HCT116 (cell line): ENCODE measurements around the gene ASAP2. TPM values are rescaled to one million over a fixed set of nuclear protein-coding genes. Genes with fewer than 3 reads are reported as not detected.

ENCODE experiments used
- ATAC-seq: fragments of 200-7000 bp; cut with Tn5 transposase; 2 replicates; pipeline ENCODE4 v1.9.1; 2020; ENCODE audit warnings: mild to moderate bottlenecking, moderate library complexity
- BruUV-seq: library from RNA; stranded (reverse); fragments of 400-500 nt; replicated peaks from 2 replicates; lab custom pipeline; 2021; lab: Mats Ljungman, UMichigan
- CTCF ChIA-PET: fragments of 300-600 bp; sonication (Branson Sonifier 250); formaldehyde crosslinking; loops from one replicate; lab custom pipeline; 2021; ENCODE audit warnings: antibody characterized with exemption; lab: Charles Lee
- POLR2A ChIA-PET: fragments of 300-600, 350-600 bp; sonication (Branson Sonifier 250); formaldehyde crosslinking; loops from one replicate; lab custom pipeline; 2021; ENCODE audit warnings: antibody characterized with exemption; lab: Charles Lee
- RAD21 ChIA-PET, 2 experiments: fragments of 300-600 bp; sonication (Branson Sonifier 250); formaldehyde crosslinking; loops; one replicate each; lab custom pipeline; 2023; ENCODE audit warnings: low total read pairs in 2 of 2; ENCODE audit not compliant: uncharacterized antibody in 2 of 2, unreplicated experiment in 2 of 2, low non-redundant PET in 1 of 2; lab: Charles Lee
- DNase-seq: peaks from one replicate; pipeline ENCODE4 v3.0.0-alpha.2; 2010; ENCODE audit warnings: low read depth, low spot score
- H2AFZ ChIP-seq: fragments of 200-600 bp; shearing (Covaris generic), sonication (generic); 2 replicates; pipeline ENCODE4 v1.6.1; 2017; ENCODE audit warnings: low read depth, mixed run types, mixed read lengths, antibody characterized with exemption, low read length; ENCODE audit not compliant: poor library complexity, severe bottlenecking
- H3K27ac ChIP-seq: 2 replicates; pipeline ENCODE4 v1.5.1; 2012; ENCODE audit warnings: low read depth, low read length
- H3K27me3 ChIP-seq: fragments of 200-600 bp; sonication (generic); 2 replicates; pipeline ENCODE4 v1.6.1; 2016; ENCODE audit warnings: mixed run types, low read length, mixed read lengths; ENCODE audit not compliant: insufficient read depth
- H3K36me3 ChIP-seq, 2 experiments: fragments of 200-500 bp in 1 of 2; fragments of 200-600 bp in 1 of 2; sonication (Bioruptor generic) in 1 of 2; sonication (generic) in 1 of 2; 2 replicates each; pipeline versions ENCODE4 v1.5.1 to v1.6.1; 2014 to 2016; ENCODE audit warnings: low read length in 2 of 2, inconsistent platforms in 1 of 2, mixed read lengths in 1 of 2, mixed run types in 1 of 2; ENCODE audit not compliant: insufficient read depth in 2 of 2, control insufficient read depth in 1 of 2
- H3K4me1 ChIP-seq, 2 experiments: fragments of 200-600 bp in 1 of 2; sonication (generic) in 1 of 2; 2 replicates each; pipeline versions ENCODE4 v1.5.1 to v1.6.1; 2012 to 2017; ENCODE audit warnings: low read length in 2 of 2, inconsistent platforms in 1 of 2, mild to moderate bottlenecking in 1 of 2, mixed read lengths in 1 of 2, mixed run types in 1 of 2, moderate library complexity in 1 of 2; ENCODE audit not compliant: insufficient read depth in 2 of 2, control insufficient read depth in 1 of 2
- H3K4me2 ChIP-seq: fragments of 200-600 bp; sonication (generic); 2 replicates; pipeline ENCODE4 v1.6.1; 2017; ENCODE audit warnings: mixed run types, low read length, mixed read lengths
- H3K4me3 ChIP-seq, 2 experiments: fragments of 200-600 bp in 1 of 2; sonication (generic) in 1 of 2; replicated peaks in 1 of 2; 2 replicates each; pipeline ENCODE4 v1.5.1; 2011 to 2016; ENCODE audit warnings: low read length in 2 of 2, control low read depth in 1 of 2, low read depth in 1 of 2, mild to moderate bottlenecking in 1 of 2, mixed read lengths in 1 of 2, mixed run types in 1 of 2
- H3K79me2 ChIP-seq: fragments of 200-600 bp; sonication (generic); 2 replicates; pipeline ENCODE4 v1.6.1; 2017; ENCODE audit warnings: mild to moderate bottlenecking, mixed run types, low read length, moderate library complexity, mixed read lengths; ENCODE audit not compliant: insufficient read depth
- H3K9ac ChIP-seq: fragments of 200-600 bp; sonication (generic); 2 replicates; pipeline ENCODE4 v1.6.1; 2016; ENCODE audit warnings: low read length, mixed read lengths
- H3K9me2 ChIP-seq: fragments of 200-600 bp; sonication (generic), shearing (Covaris generic); 2 replicates; pipeline ENCODE4 v1.6.1; 2017; ENCODE audit warnings: mixed run types, mild to moderate bottlenecking, moderate library complexity; ENCODE audit not compliant: insufficient read depth
- H3K9me3 ChIP-seq, 2 experiments: fragments of 200-500 bp in 1 of 2; fragments of 200-600 bp in 1 of 2; sonication (Bioruptor generic) in 1 of 2; sonication (generic) in 1 of 2; 2 replicates each; pipeline ENCODE4 v1.6.1; 2014 to 2017; ENCODE audit warnings: low read length in 2 of 2, mixed read lengths in 2 of 2, inconsistent platforms in 1 of 2, low read depth in 1 of 2, mild to moderate bottlenecking in 1 of 2, mixed run types in 1 of 2, moderate library complexity in 1 of 2; ENCODE audit not compliant: control insufficient read depth in 1 of 2, insufficient read depth in 1 of 2
- H4K20me1 ChIP-seq: fragments of 200-600 bp; sonication (generic), shearing (Covaris generic); 2 replicates; pipeline ENCODE4 v1.6.1; 2017; ENCODE audit warnings: mixed run types, mild to moderate bottlenecking, moderate library complexity; ENCODE audit not compliant: insufficient read depth
- CBX3 ChIP-seq: IDR thresholded peaks from 2 replicates; pipeline ENCODE4 v1.6.1; 2012; ENCODE audit warnings: low read depth
- EGR1 ChIP-seq: IDR thresholded peaks from 2 replicates; pipeline ENCODE4 v1.6.1; 2012; ENCODE audit warnings: low read depth
- ELF1 ChIP-seq: IDR thresholded peaks from 2 replicates; pipeline ENCODE4 v1.6.1; 2012; ENCODE audit warnings: low read depth, borderline replicate concordance
- FOSL1 ChIP-seq: IDR thresholded peaks from 2 replicates; pipeline ENCODE4 v1.6.1; 2012; ENCODE audit warnings: low read depth
- JUND ChIP-seq: IDR thresholded peaks from 2 replicates; pipeline ENCODE4 v1.6.1; 2012
- SIN3A ChIP-seq: IDR thresholded peaks from 2 replicates; pipeline ENCODE4 v1.6.1; 2012; ENCODE audit warnings: low read depth
- TCF7L2 ChIP-seq: IDR thresholded peaks from 2 replicates; pipeline ENCODE4 v1.7.0; 2011; ENCODE audit warnings: borderline replicate concordance, inconsistent platforms; ENCODE audit not compliant: insufficient read depth, insufficient read length; ENCODE audit errors: extremely low read depth
- YY1 ChIP-seq: IDR thresholded peaks from 2 replicates; pipeline ENCODE4 v1.6.1; 2011; ENCODE audit warnings: low read length, low read depth, moderate library complexity, mild to moderate bottlenecking; ENCODE audit not compliant: insufficient replicate concordance; ENCODE audit errors: extremely low read depth
- ZFX ChIP-seq: fragments of 450-650 bp; IDR thresholded peaks from 2 replicates; pipeline ENCODE4 v1.6.1; 2017
- ZNF274 ChIP-seq: fragments of 200-500 bp; sonication (Bioruptor generic); IDR thresholded peaks from 2 replicates; pipeline ENCODE4 v1.6.1; 2014; ENCODE audit warnings: mild to moderate bottlenecking, low read depth, low read length, inconsistent platforms
- intact Hi-C: fragments of 100-400 bp; cut with micrococcal nuclease; formaldehyde crosslinking; loops from 2 replicates; pipeline ENCODE4 v1.10.0; 2022
- total RNA-seq: library from RNA; stranded (reverse); gene quantifications from one replicate; pipeline ENCODE4 v1.2.1, GENCODE V29; 2021; ENCODE audit not compliant: unreplicated experiment
- TF ChIP-seq, protein P1 (sequence below), 3 experiments: fragments of 200-600 bp in 1 of 3; sonication (generic) in 1 of 3; IDR thresholded peaks in 2 of 3; conservative IDR thresholded peaks in 1 of 3; 2 replicates each; pipeline ENCODE4 v1.5.1; 2012 to 2017; ENCODE audit warnings: low read depth in 2 of 3, low read length in 2 of 3, antibody characterized with exemption in 1 of 3, borderline replicate concordance in 1 of 3, control low read depth in 1 of 3, mild to moderate bottlenecking in 1 of 3, mixed read lengths in 1 of 3, mixed run types in 1 of 3, moderate library complexity in 1 of 3; ENCODE audit not compliant: insufficient read depth in 1 of 3
- TF ChIP-seq, protein P2 (sequence below): IDR thresholded peaks from 2 replicates; pipeline ENCODE4 v1.6.1; 2012; ENCODE audit warnings: low read depth

ASAP2 gene
- total RNA-seq, 1 experiment from 2014 or later, result 16.5 TPM

- no peak for TF ChIP-seq TCF7L2
- TF ChIP-seq, protein P1, sequence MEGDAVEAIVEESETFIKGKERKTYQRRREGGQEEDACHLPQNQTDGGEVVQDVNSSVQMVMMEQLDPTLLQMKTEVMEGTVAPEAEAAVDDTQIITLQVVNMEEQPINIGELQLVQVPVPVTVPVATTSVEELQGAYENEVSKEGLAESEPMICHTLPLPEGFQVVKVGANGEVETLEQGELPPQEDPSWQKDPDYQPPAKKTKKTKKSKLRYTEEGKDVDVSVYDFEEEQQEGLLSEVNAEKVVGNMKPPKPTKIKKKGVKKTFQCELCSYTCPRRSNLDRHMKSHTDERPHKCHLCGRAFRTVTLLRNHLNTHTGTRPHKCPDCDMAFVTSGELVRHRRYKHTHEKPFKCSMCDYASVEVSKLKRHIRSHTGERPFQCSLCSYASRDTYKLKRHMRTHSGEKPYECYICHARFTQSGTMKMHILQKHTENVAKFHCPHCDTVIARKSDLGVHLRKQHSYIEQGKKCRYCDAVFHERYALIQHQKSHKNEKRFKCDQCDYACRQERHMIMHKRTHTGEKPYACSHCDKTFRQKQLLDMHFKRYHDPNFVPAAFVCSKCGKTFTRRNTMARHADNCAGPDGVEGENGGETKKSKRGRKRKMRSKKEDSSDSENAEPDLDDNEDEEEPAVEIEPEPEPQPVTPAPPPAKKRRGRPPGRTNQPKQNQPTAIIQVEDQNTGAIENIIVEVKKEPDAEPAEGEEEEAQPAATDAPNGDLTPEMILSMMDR (IDR thresholded peaks at IDR 0.05 in 2 of 3, conservative IDR thresholded peaks at IDR 0.05 in 1 of 3; ENCODE audit: borderline replicate concordance in 1 of 3, insufficient read depth in 1 of 3, low read depth in 2 of 3, low read length in 2 of 3), result no peak
- TF ChIP-seq CBX3, result no peak
- TF ChIP-seq ZNF274, result no peak
- no peak for TF ChIP-seq ZFX
Observed at GRCh38 chr2:9419541-9419940, 212.9 kb downstream of the ASAP2 start (continued).

- H3K4me2 ChIP-seq, result no peak overlapping the region
- ChIA-PET RAD21 (no interaction called here), POLR2A (no interaction called here), CTCF (no interaction called here)
- peaks cover 0 to 2% of the 10 kb centered on the region in 2 experiments; a peak in 1 of 4 replicates for H3K36me3 ChIP-seq
- no peaks in the 10 kb centered on the region for H3K27me3 ChIP-seq
- H3K9me3 ChIP-seq, result no peaks in the 10 kb centered on the region
- intact Hi-C loops, result no loop called here
- H3K9me2 ChIP-seq, result no peaks in the 10 kb centered on the region
- no peak overlapping the region for H3K4me3 ChIP-seq
- BruUV-seq, result no TSS peak
- no peak for DNase-seq
- no peak for ATAC-seq
- peaks cover 70% of the 10 kb centered on the region for H3K79me2 ChIP-seq
- TF ChIP-seq ELF1 (no peak), ZNF274 (no peak), ZFX (no peak), YY1 (no peak), EGR1 (no peak), FOSL1 (no peak), JUND (no peak), SIN3A (no peak)
- TF ChIP-seq, protein P2, sequence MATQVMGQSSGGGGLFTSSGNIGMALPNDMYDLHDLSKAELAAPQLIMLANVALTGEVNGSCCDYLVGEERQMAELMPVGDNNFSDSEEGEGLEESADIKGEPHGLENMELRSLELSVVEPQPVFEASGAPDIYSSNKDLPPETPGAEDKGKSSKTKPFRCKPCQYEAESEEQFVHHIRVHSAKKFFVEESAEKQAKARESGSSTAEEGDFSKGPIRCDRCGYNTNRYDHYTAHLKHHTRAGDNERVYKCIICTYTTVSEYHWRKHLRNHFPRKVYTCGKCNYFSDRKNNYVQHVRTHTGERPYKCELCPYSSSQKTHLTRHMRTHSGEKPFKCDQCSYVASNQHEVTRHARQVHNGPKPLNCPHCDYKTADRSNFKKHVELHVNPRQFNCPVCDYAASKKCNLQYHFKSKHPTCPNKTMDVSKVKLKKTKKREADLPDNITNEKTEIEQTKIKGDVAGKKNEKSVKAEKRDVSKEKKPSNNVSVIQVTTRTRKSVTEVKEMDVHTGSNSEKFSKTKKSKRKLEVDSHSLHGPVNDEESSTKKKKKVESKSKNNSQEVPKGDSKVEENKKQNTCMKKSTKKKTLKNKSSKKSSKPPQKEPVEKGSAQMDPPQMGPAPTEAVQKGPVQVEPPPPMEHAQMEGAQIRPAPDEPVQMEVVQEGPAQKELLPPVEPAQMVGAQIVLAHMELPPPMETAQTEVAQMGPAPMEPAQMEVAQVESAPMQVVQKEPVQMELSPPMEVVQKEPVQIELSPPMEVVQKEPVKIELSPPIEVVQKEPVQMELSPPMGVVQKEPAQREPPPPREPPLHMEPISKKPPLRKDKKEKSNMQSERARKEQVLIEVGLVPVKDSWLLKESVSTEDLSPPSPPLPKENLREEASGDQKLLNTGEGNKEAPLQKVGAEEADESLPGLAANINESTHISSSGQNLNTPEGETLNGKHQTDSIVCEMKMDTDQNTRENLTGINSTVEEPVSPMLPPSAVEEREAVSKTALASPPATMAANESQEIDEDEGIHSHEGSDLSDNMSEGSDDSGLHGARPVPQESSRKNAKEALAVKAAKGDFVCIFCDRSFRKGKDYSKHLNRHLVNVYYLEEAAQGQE, result no peak
- no peak overlapping the region for H3K9ac ChIP-seq
- H2AFZ ChIP-seq, result no peak overlapping the region
- no peaks in the 10 kb centered on the region for H4K20me1 ChIP-seq
- H3K4me1 ChIP-seq, result peaks cover 13 to 22% of the 10 kb centered on the region in 2 experiments; a peak in 3 of 4 replicates
- H3K27ac ChIP-seq, result no peak overlapping the region
Observed at GRCh38 chr2:9420495-9420894, 213.9 kb downstream of the ASAP2 start.
